ENCODE data around the gene SAXO1.

Gene SAXO1

GRCh38 chr9:18893491-18893890 is 139.5 kb downstream of the SAXO1 start:
- POLR2A ChIA-PET = no interaction called here
- CTCF ChIA-PET = interaction anchor here (1.4 kb wide), 1 partner anchor 41 kb away, joined by 3 read pairs; no protein-coding TSS in a partner anchor
- no peak for DNase-seq
- Histone ChIP-seq H3K36me3 (ENCODE audit: control insufficient read depth in 4 of 4, insufficient read depth in 4 of 4, low read length in 3 of 4) (no peaks in the 10 kb centered on the region), H3K4me3 (ENCODE audit: control insufficient read depth in 1 of 7, extremely low read depth in 1 of 7, insufficient read depth in 4 of 7, low read depth in 2 of 7, low read length in 6 of 7) (no peak overlapping the region), H3K9me3 (ENCODE audit: control extremely low read depth in 1 of 5, control insufficient read depth in 4 of 5, insufficient read depth in 2 of 5, low read depth in 1 of 5, low read length in 4 of 5) (peaks cover 3 to 15% (median 5%) of the 10 kb centered on the region in 5 experiments), H3K27ac (ENCODE audit: insufficient read depth in 1 of 2, low read depth in 1 of 2, low read length in 2 of 2, poor library complexity in 1 of 2, severe bottlenecking in 2 of 2) (no peak overlapping the region), H3K4me1 (ENCODE audit: control extremely low read depth in 1 of 4, control insufficient read depth in 4 of 4, insufficient read depth in 4 of 4, low read length in 3 of 4) (peaks cover 0 to 3% (median 0%) of the 10 kb centered on the region in 4 experiments), H3K27me3 (replicated peaks in 2 of 5; ENCODE audit: control insufficient read depth in 4 of 5, insufficient read depth in 5 of 5, low read length in 4 of 5) (no peaks in the 10 kb centered on the region)
- no CpG with 5 or more reads among the region's 1 CpG for WGBS (ENCODE audit: insufficient coverage)

GRCh38 chr9:18893046-18893445 is 140.0 kb downstream of the SAXO1 start:
- Histone ChIP-seq H3K27ac (ENCODE audit: insufficient read depth in 1 of 2, low read depth in 1 of 2, low read length in 2 of 2, poor library complexity in 1 of 2, severe bottlenecking in 2 of 2) (no peak overlapping the region), H3K9me3 (ENCODE audit: control extremely low read depth in 1 of 5, control insufficient read depth in 4 of 5, insufficient read depth in 2 of 5, low read depth in 1 of 5, low read length in 4 of 5) (peaks cover 3 to 15% (median 5%) of the 10 kb centered on the region in 5 experiments), H3K4me1 (ENCODE audit: control extremely low read depth in 1 of 4, control insufficient read depth in 4 of 4, insufficient read depth in 4 of 4, low read length in 3 of 4) (peaks cover 0 to 3% (median 0%) of the 10 kb centered on the region in 4 experiments), H3K36me3 (ENCODE audit: control insufficient read depth in 4 of 4, insufficient read depth in 4 of 4, low read length in 3 of 4) (no peaks in the 10 kb centered on the region), H3K27me3 (replicated peaks in 2 of 5; ENCODE audit: control insufficient read depth in 4 of 5, insufficient read depth in 5 of 5, low read length in 4 of 5) (no peaks in the 10 kb centered on the region), H3K4me3 (ENCODE audit: control insufficient read depth in 1 of 7, extremely low read depth in 1 of 7, insufficient read depth in 4 of 7, low read depth in 2 of 7, low read length in 6 of 7) (no peak overlapping the region)
- ChIA-PET CTCF (interaction anchor here (1.4 kb wide), 1 partner anchor 41 kb away, joined by 3 read pairs; no protein-coding TSS in a partner anchor), POLR2A (no interaction called here)
- 100% methylated on average over 4 of the region's 4 CpGs for WGBS (ENCODE audit: insufficient coverage)
- no peak for DNase-seq

- peaks cover 3 to 15% (median 4%) of the 10 kb centered on the region in 5 experiments for H3K9me3 ChIP-seq (ENCODE audit: control extremely low read depth in 1 of 5, control insufficient read depth in 4 of 5, insufficient read depth in 2 of 5, low read depth in 1 of 5, low read length in 4 of 5)
- ChIA-PET POLR2A (no interaction called here), CTCF (interaction anchor here (1.4 kb wide), 1 partner anchor 42 kb away, joined by 3 read pairs; no protein-coding TSS in a partner anchor)
- H3K4me1 ChIP-seq (ENCODE audit: control extremely low read depth in 1 of 4, control insufficient read depth in 4 of 4, insufficient read depth in 4 of 4, low read length in 3 of 4) = peaks cover 0 to 3% (median 0%) of the 10 kb centered on the region in 4 experiments
- no peak overlapping the region for H3K4me3 ChIP-seq (ENCODE audit: control insufficient read depth in 1 of 7, extremely low read depth in 1 of 7, insufficient read depth in 4 of 7, low read depth in 2 of 7, low read length in 6 of 7)
- H3K27ac ChIP-seq (ENCODE audit: insufficient read depth in 1 of 2, low read depth in 1 of 2, low read length in 2 of 2, poor library complexity in 1 of 2, severe bottlenecking in 2 of 2) = no peak overlapping the region
- no peaks in the 10 kb centered on the region for H3K27me3 ChIP-seq (replicated peaks in 2 of 5; ENCODE audit: control insufficient read depth in 4 of 5, insufficient read depth in 5 of 5, low read length in 4 of 5)
- WGBS (ENCODE audit: insufficient coverage) = no CpG with 5 or more reads among the region's 5 CpGs
- no peaks in the 10 kb centered on the region for H3K36me3 ChIP-seq (ENCODE audit: control insufficient read depth in 4 of 4, insufficient read depth in 4 of 4, low read length in 3 of 4)
- DNase-seq = no peak
Measured at GRCh38 chr9:18891946-18892670, 140.9 kb downstream of the SAXO1 start.

DNA sequence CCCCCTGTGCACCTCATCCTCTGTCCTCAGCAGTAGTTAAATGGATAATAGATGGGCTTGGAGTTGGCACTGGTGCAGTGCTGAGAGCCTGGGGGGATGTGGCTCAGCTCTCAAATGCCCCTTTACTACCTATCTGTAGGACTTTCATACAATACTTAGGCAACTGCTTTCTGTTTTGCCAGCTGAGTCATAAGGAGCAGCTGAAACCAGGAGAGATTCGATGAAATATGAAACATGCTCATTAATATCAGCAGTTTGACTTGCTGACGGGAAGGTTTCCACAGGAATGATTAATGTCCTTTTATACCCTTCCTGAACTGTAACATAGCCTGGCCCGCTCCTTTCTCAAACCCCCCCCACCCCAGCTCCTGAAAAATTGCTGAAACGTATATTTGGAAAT is 142.6 kb downstream of the SAXO1 start:
- Histone ChIP-seq H3K36me3 (ENCODE audit: control insufficient read depth in 4 of 4, insufficient read depth in 4 of 4, low read length in 3 of 4) (no peaks in the 10 kb centered on the region), H3K27me3 (replicated peaks in 2 of 5; ENCODE audit: control insufficient read depth in 4 of 5, insufficient read depth in 5 of 5, low read length in 4 of 5) (no peaks in the 10 kb centered on the region), H3K9me3 (ENCODE audit: control extremely low read depth in 1 of 5, control insufficient read depth in 4 of 5, insufficient read depth in 2 of 5, low read depth in 1 of 5, low read length in 4 of 5) (peaks cover 0 to 5% (median 0%) of the 10 kb centered on the region in 5 experiments), H3K4me1 (ENCODE audit: control extremely low read depth in 1 of 4, control insufficient read depth in 4 of 4, insufficient read depth in 4 of 4, low read length in 3 of 4) (no peaks in the 10 kb centered on the region), H3K4me3 (ENCODE audit: control insufficient read depth in 1 of 7, extremely low read depth in 1 of 7, insufficient read depth in 4 of 7, low read depth in 2 of 7, low read length in 6 of 7) (no peak overlapping the region), H3K27ac (ENCODE audit: insufficient read depth in 1 of 2, low read depth in 1 of 2, low read length in 2 of 2, poor library complexity in 1 of 2, severe bottlenecking in 2 of 2) (no peak overlapping the region)
- CTCF ChIA-PET = no interaction called here
- POLR2A ChIA-PET = no interaction called here
- DNase-seq = no peak
- 17% methylated on average over 1 of the region's 4 CpGs for WGBS (ENCODE audit: insufficient coverage)

DNA sequence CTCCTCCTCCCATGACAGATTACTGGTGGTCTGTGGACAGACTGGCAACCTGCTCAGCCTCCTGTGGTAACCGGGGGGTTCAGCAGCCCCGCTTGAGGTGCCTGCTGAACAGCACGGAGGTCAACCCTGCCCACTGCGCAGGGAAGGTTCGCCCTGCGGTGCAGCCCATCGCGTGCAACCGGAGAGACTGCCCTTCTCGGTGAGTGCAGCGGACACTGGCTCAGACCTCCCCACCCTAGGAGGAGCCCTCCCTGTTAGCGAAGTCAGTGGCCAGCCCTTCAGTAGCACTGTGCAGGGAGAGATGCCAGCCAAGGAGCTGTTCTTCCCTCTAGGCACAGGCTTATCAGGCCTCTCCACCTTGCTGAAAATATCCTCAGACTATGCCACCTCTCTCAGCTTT is 143.5 kb downstream of the SAXO1 start:
- Histone ChIP-seq H3K27ac (ENCODE audit: insufficient read depth in 1 of 2, low read depth in 1 of 2, low read length in 2 of 2, poor library complexity in 1 of 2, severe bottlenecking in 2 of 2) (no peak overlapping the region), H3K4me1 (ENCODE audit: control extremely low read depth in 1 of 4, control insufficient read depth in 4 of 4, insufficient read depth in 4 of 4, low read length in 3 of 4) (no peaks in the 10 kb centered on the region), H3K4me3 (ENCODE audit: control insufficient read depth in 1 of 7, extremely low read depth in 1 of 7, insufficient read depth in 4 of 7, low read depth in 2 of 7, low read length in 6 of 7) (no peak overlapping the region), H3K9me3 (ENCODE audit: control extremely low read depth in 1 of 5, control insufficient read depth in 4 of 5, insufficient read depth in 2 of 5, low read depth in 1 of 5, low read length in 4 of 5) (peaks cover 0 to 4% (median 0%) of the 10 kb centered on the region in 5 experiments), H3K27me3 (replicated peaks in 2 of 5; ENCODE audit: control insufficient read depth in 4 of 5, insufficient read depth in 5 of 5, low read length in 4 of 5) (no peaks in the 10 kb centered on the region), H3K36me3 (ENCODE audit: control insufficient read depth in 4 of 4, insufficient read depth in 4 of 4, low read length in 3 of 4) (no peaks in the 10 kb centered on the region)
- 94% methylated on average over 11 of the region's 12 CpGs for WGBS (ENCODE audit: insufficient coverage)
- ChIA-PET POLR2A (interaction anchor here (1.0 kb wide), 1 partner anchor 12 kb away, joined by 3 read pairs; no protein-coding TSS in a partner anchor), CTCF (interaction anchor here (1.1 kb wide), 1 partner anchor 14 kb away, joined by 3 read pairs; no protein-coding TSS in a partner anchor)
- no peak for DNase-seq

GRCh38 chr9:18888290-18888689 is 144.7 kb downstream of the SAXO1 start:
- no peaks in the 10 kb centered on the region for H3K27me3 ChIP-seq (replicated peaks in 2 of 5; ENCODE audit: control insufficient read depth in 4 of 5, insufficient read depth in 5 of 5, low read length in 4 of 5)
- ChIA-PET CTCF (no interaction called here), POLR2A (no interaction called here)
- H3K9me3 ChIP-seq (ENCODE audit: control extremely low read depth in 1 of 5, control insufficient read depth in 4 of 5, insufficient read depth in 2 of 5, low read depth in 1 of 5, low read length in 4 of 5) = peaks cover 0 to 4% (median 0%) of the 10 kb centered on the region in 5 experiments
- no peak overlapping the region for H3K4me3 ChIP-seq (ENCODE audit: control insufficient read depth in 1 of 7, extremely low read depth in 1 of 7, insufficient read depth in 4 of 7, low read depth in 2 of 7, low read length in 6 of 7)
- DNase-seq = no peak
- no peaks in the 10 kb centered on the region for H3K36me3 ChIP-seq (ENCODE audit: control insufficient read depth in 4 of 4, insufficient read depth in 4 of 4, low read length in 3 of 4)
- no peaks in the 10 kb centered on the region for H3K4me1 ChIP-seq (ENCODE audit: control extremely low read depth in 1 of 4, control insufficient read depth in 4 of 4, insufficient read depth in 4 of 4, low read length in 3 of 4)
- H3K27ac ChIP-seq (ENCODE audit: insufficient read depth in 1 of 2, low read depth in 1 of 2, low read length in 2 of 2, poor library complexity in 1 of 2, severe bottlenecking in 2 of 2) = no peak overlapping the region
- WGBS (ENCODE audit: insufficient coverage) = 100% methylated on average over 1 of the region's 1 CpG

DNA sequence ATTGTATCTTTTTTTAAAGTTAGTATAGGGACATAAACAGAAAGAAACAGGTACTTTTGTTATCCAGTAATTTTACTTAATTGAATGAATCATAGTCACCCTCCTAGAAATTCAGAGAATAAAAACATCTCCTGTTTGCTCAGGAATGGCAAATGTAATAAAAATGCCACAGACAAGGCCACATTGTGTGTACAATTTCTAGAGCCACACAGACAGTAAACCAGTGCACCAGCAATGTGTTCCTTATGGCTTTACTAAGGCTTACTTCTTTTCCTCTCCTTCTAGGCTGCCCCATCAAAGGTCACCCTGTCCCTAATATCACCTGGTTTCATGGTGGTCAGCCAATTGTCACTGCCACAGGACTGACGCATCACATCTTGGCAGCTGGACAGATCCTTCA is 145.5 kb downstream of the SAXO1 start:
- POLR2A ChIA-PET = no interaction called here
- no peak for DNase-seq
- no peaks in the 10 kb centered on the region for H3K27me3 ChIP-seq (replicated peaks in 2 of 5; ENCODE audit: control insufficient read depth in 4 of 5, insufficient read depth in 5 of 5, low read length in 4 of 5)
- H3K4me1 ChIP-seq (ENCODE audit: control extremely low read depth in 1 of 4, control insufficient read depth in 4 of 4, insufficient read depth in 4 of 4, low read length in 3 of 4) = no peaks in the 10 kb centered on the region
- no peaks in the 10 kb centered on the region for H3K36me3 ChIP-seq (ENCODE audit: control insufficient read depth in 4 of 4, insufficient read depth in 4 of 4, low read length in 3 of 4)
- peaks cover 0 to 4% (median 0%) of the 10 kb centered on the region in 5 experiments for H3K9me3 ChIP-seq (ENCODE audit: control extremely low read depth in 1 of 5, control insufficient read depth in 4 of 5, insufficient read depth in 2 of 5, low read depth in 1 of 5, low read length in 4 of 5)
- CTCF ChIA-PET = no interaction called here
- no peak overlapping the region for H3K4me3 ChIP-seq (ENCODE audit: control insufficient read depth in 1 of 7, extremely low read depth in 1 of 7, insufficient read depth in 4 of 7, low read depth in 2 of 7, low read length in 6 of 7)
- 100% methylated on average over 1 of the region's 1 CpG for WGBS (ENCODE audit: insufficient coverage)
- H3K27ac ChIP-seq (ENCODE audit: insufficient read depth in 1 of 2, low read depth in 1 of 2, low read length in 2 of 2, poor library complexity in 1 of 2, severe bottlenecking in 2 of 2) = no peak overlapping the region
